GM19324 (cell line): Measurements from ENCODE around the gene FXR2.
A peak's percentile ranks its signal among the peaks of the same experiment; 100 is the strongest.
"Not testable (repeated sequence)": the region's sequence is repeated elsewhere in the genome, so short reads cannot be mapped to it uniquely, and the experiment has no call there.

Source experiments
- ATAC-seq: cut with Tn5 transposase; IDR thresholded peaks from one replicate; pipeline ENCODE4 v1.9.1; 2021; ENCODE audit warnings: mild to moderate bottlenecking, moderate library complexity; ENCODE audit not compliant: unreplicated experiment, low FRiP score

FXR2 gene

DNA sequence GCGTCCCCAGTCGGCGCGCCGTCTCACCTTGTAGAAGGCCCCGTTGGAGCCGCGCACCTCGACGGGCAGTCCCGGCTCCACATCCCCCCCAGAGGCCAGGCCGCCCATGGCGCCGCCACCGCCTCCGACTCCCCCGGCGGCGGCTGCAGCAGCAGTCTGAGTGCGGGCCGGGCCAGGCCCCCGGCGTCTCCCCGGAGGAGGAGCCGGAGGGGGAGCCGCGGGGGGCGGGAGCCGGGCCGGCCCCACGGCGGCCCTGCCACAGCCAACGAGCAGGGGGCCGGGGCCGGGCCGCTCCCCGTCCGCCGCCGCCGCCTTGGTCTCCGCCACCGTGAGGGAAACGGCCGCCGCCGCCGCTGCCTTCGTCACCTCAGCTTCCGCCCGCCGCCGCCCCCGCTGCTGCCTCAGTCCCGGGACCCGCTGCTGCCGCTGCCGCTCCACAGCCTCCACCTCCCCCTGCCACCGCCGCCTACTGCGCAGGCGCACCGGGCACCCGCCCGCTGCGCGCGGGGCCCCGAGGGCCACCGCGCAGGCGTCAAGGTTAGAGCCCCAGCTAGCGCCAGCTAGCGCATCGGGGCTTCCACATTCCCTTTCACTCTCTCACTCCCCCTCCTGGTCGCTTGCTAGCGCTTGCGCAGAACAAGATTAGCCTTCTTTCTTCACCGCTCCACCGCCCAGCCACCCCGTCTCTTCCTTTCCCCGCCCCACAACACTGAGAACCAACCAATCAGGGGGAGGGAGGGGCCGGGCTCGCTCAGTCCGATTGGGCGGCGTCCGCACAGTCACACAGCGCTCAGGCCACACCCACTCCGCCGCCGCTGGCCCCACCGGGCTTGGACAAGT is at the start of gene FXR2:
Gene FXR2 (minus strand): TSS at position 473 of the 840 bp plus-strand sequence. CDS start 365 bp downstream, at position 108.
- ATAC-seq = peak; percentile 89

DNA sequence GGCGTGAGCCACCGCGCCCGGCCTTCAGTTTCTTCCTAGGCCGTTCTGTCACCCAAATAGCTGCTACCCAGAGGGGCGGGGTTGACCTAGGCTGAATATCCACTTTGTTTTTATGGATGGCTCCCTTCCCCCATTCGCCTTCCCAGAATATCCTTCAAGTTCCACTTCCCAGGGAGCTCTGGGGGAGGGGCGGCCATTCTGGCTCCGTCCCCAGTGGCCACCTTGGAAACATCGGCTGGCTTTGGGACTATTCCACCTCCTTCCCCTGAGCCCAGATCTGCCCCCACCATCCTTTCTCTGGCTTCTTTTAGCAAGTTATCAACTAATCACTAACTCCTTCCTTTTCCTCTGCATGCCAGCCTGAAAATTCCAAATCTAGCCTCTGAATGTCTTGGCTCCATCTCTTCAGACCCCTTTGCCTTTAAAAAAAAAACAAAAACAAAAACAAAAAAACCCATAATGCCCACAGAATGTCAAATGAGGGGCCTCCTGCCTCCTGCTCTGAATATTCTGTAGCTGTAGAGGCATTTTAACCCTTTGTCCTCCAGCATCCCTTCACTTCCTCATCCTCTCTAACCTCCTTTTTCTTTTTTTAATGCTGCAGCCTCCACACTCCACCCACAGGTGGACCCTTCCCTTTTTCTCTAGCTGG is 42.4 kb upstream of the FXR2 start:
- no peak for ATAC-seq

DNA sequence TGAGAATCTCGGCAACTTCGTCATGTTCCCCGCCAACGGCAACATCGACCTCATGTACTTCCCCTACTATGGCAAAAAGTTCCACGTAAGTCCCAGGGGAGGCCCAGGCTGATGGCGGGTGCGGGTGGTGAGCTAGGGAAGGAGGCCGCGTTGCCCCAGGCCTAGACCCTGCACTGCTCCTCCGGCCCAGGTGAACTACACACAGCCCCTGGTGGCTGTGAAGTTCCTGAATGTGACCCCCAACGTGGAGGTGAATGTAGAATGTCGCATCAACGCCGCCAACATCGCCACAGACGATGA is 40.8 kb upstream of the FXR2 start:
- ATAC-seq = no peak

DNA sequence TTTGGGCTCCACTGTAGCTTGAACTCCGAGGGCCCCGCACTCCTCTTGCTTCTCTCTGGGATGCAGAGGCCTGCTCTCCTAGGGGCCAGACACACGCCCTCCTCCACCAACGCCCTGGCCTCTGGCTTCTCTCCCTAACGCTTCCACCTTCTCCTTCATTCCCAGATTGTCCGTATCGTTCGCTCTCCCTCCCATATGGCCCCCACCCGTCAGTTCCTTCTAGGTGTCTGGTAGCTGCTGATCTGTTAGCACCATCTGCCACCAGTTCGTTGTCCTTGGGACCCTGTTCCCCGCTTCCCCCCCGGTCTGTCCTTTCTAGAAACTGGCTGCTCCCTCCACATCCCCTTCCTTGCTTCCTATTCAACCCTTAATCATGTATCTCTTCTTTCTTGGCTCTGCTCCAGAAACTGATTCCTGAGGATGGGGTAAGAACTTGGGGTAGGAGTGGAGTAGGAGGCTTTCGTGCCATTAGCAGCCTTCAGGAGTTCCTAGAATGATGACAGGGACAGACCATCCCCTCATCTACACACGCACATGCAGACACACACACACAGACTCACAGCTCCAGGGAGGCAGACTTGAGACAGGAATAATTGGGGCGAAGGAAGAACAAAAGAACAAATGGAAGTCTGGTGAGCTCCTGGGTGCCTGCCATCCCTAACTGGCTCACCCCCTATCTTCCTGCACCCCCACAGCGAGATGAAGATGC is 40.3 kb upstream of the FXR2 start:
- no peak for ATAC-seq

DNA sequence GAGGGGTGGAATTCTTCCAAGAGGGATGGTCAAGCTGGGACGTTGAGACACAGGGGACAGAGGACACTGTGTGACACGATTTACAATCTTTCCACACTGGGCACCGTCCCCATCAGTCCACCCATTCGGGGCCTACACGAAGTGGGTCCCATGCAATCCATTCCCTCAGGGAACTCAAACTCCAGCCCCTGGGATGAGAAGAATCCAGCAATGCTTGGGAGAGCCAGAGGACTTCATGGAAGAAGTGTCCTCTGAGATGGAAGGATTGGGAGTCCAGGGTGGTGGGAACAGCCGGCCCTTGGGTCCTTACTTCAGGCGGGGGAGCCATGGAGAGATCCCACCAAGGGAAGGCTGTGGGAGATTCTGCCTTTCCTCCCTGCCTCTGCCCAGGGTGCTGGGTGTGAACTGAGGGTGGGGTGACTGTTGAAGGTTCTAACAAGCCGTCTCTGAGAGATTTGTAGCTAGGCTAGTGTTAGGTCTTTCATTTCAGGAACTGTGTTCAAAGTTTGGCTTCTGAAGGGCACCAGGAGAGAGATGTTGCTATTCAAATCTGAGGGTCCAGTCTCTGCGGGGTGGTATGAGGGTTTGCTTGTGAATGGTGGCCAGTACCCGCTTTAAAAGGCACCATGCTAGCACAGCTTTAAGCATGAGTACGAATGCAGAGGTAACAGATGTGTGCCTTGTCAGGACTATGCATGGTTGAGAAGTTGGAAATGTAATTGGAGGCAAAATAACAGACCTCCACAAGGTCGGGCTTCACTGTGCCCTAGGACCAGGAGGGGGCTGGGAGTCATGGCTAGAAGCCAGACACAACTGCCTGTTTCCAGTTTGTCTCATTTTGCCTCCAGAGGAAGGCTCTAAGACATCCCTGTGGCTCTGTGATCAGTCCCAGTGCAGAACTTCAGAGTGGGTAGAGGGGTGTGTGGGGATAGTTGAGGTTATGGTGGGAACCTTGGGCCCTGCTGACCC is 38.0 kb upstream of the FXR2 start:
- no peak for ATAC-seq

DNA sequence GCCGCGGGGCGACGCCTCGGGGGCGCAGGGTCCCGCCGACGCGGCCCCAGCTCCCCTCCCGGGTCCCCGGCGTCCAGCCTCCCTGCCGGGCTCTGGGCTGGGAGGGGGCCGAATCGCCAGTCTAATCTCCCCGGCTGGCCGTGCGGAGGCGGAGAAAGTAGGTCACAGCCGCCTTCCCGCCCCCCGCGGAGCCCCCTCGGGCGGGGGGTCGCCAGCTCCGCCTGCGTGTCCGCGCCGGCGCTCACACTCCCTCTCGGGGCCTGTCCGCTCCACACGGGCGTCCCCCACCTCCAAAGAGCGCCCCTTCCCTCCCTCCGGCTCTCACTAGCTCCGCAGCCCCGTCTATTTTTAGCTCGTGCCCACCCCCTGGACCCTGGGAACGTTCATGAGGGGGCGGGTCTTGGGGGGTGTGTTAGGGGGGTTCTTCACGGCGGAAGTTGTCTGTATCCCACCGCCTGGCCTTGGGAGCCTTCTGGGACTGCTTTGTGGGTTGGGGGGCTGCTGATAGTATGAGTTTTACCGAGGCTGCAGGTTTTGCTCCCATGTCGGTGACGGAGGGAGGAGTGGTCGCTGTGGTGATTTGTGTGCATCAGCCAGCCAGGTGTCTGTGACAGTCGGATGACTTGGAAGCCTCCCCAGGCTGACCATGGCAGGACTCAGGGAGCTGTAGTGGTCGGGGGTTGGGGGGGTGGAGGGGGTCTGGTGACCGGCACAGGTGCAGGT is 37.1 kb upstream of the FXR2 start:
- no peak for ATAC-seq

DNA sequence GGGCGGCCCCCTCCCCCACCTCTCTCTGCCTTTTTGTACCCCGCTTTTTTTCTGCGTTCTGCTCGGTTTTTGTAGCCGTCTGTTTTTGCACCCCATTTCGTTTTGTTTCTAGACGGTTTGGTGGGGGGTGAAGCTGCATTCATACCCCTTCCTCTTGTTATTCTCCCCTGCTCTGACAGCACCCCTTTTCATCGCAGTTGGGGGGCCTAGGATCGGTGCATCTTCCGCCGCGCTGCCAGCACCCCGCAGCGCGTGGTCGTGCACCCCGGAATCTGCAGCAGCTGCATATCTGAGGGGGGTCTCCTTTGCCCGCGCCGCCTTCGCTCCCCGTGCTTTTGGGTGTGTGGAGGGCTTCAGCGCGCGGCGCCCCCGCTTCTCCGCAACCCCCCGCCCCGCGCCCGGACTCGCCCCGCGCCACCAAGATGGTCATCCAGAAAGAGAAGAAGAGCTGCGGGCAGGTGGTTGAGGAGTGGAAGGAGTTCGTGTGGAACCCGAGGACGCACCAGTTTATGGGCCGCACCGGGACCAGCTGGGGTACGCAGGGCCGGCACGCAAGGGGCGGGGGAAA is 36.5 kb upstream of the FXR2 start:
- ATAC-seq = no peak

DNA sequence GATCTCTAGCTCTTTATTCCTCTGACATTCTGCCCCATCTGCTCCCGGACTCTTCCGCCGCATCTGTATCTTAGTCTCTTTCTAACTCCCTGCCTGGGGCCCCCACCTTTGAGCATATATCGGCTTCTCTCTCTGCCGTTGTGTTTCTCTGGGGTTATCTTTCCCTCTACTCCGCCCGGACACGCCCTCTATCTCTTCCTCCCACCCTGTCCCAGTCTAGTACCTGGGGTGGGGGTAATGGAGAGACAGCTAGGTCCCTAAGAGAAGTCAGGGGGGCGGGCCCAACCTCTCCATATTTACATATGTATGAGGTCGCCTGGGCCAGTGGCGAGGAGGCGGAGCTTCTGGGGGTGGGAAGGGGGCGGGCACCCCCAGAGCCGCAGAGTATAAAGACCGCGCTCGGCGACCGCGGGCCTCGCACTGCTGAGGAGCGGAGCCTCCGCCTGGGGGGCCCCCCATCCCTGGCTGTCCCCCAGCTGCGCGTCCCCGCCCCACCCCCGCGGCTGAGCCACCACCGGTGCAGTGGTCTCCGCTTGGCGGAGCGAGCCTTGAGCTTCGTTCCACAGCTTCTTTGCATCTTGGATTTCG is 35.9 kb upstream of the FXR2 start, which contains the start of gene ATP1B2:
Gene ATP1B2 (plus strand): TSS at position 418 of the 588 bp plus-strand sequence. CDS start 593 bp downstream, outside the sequence.
- ATAC-seq = no peak

DNA sequence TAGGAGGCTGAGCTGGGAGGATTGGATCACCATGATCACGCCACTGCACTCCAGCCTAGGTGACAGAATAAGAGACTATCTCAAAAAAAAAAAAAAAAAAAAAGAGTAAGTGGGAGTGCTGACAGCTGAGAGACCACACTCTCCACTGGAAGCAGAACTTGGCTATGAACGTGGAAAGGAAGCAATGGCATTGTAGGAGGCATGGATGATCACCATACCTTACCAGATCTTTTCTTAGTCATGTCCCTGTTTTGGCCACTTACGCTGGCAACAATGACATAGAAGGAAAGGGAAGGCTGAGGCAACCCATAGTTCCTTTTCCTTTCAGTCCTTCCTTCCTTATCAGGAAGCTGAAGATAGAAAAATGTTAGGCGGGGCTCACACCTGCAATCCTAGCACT is 32.3 kb upstream of the FXR2 start:
- no peak for ATAC-seq

DNA sequence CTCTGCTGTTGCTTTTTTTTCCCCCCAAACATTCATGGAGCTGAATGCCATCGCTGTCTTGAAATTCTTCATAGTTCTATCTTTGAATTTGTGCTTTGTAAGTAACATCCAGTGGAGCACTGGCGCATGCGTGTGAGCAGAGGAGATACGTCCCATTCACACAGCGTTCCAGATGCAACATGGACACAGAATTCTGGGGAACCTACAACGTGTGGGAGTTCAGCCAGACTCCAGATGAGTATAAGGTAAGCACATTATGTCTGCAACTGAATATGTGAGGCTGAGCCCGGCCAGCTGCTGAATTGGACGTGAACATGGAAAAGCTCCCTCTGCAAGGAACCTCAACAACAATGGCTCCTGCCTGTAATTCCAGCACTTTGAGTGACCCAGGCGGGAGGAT is 31.8 kb upstream of the FXR2 start:
- ATAC-seq = no peak

DNA sequence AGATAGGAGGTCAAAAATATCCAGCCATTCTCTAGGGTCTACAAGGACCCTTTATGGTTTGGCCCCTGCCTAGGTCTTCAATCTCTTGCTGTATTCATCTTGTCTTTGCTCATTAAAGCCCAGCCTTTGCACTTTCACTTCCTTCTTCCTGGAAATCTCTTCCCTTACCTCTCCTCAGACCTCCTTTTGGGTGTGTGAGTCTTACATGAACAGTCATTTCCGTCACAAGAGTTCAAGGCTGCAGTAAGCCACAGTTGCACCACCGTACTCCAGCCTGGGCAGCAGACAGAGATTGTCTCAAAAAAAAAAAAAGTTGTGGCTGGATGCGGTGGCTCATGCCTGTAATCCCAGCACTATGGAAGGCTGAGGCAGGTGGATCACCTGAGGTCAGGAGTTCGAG is 30.1 kb upstream of the FXR2 start:
- no peak for ATAC-seq

DNA sequence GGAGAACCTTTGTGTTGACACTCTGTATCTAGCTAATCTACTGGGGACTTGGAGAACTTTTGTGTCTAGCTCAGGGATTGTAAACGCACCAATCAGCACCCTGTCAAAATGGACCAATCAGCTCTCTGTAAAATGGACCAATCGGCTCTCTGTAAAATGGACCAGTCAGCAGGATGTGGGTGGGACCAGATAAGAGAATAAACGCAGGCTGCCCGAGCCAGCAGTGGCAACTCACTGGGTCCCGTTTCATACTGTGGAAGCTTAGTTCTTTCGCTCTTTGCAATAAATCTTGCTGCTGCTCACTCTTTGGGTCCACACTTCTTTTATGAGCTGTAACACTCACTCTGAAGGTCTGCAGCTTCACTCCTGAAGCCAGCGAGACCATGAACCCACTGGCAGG is 26.9 kb upstream of the FXR2 start:
- not testable (repeated sequence) for ATAC-seq

DNA sequence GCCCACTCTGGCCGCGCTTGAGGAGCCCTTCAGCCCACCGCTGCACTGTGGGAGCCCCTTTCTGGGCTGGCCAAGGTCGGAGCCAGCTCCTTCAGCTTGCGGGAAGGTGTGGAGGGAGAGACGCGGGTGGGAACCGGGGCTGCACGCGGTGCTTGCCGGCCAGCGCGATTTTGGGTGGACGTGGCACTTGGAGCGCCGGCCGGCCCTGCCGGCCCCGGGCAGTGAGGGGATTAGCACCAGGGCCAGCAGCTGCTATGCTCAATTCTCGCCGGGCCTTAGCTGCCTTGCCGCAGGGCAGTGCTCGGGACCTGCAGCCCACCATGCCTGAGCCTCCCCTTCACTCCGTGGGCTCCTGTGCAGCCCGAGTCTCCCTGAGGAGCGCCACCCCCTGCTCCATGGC is 26.1 kb upstream of the FXR2 start:
- no peak for ATAC-seq

DNA sequence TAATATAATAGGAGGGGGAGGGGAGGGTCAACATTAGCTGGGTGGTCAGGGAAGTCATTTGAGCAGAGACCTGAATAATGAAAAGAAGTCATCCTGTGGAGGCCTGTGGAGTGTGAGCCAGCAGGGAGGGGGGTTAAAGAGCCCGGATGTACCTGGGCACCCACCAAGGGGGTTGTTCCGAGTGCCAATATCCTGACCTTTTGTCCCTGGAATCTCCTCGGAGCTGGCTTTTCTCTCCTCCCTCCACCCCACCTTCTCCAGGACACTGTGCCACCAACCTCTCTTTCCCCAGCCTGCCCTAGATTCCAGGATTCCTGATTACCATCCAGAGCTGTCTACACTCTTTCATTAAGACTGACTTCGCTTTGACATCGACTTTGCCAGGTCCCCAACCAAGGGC is 21.5 kb upstream of the FXR2 start:
- ATAC-seq = no peak

DNA sequence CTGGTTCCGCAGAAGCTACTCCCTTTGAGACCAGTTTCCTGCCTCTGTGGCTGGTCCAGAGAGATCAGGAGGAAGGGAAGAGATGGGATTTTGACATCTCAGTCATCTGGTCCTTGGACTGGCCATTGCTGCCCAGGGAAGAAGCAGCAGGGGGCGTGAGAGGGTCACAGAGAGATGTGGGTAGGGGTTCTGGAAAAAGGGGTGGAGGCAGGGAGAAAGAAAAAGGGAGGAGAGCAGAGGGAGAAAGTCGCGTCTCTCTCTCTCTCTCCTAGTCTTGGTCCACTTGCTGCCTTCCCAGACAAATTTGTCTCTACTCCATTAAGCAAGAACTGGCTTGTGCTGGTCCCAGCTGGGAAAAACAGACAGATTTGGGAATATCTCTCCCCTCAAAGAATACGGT is 19.7 kb upstream of the FXR2 start:
- no peak for ATAC-seq

DNA sequence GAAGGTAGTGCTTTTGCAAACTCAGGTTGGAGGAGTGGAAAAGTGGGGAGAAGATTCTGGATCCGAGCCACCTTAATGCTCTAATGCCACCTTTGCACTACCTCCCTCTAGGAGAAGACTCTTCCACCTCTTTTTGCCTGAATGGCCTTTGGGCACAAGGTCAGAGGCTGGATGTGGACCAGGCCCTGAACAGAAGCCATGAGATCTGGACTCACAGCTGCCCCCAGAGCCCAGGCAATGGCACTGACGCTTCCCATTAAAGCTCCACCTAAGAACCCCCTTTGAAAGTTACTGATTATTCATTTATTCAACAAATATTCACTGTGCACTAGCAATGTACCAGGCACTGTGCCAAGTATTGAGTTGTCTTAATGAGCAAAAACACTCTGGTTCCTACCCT is 18.4 kb upstream of the FXR2 start:
- no peak for ATAC-seq

DNA sequence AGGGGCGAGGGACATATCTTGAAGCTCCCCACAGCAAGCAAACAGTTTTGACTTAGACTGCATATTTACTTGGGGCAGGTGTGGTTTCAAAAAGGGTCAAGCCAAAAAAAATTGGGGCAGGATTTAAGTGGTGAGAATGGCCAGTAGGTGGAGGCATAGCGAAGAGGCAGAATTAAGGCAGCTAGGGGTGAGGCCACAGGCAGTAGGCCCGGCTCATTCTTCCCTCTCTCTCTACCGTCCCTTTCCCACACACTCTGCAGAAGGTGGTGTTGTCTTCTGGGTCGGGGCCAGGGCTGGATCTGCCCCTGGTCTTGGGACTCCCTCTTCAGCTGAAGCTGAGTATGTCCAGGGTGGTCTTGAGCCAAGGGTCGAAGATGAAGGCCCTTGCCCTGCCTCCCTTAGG is 17.8 kb upstream of the FXR2 start:
- ATAC-seq = no peak

DNA sequence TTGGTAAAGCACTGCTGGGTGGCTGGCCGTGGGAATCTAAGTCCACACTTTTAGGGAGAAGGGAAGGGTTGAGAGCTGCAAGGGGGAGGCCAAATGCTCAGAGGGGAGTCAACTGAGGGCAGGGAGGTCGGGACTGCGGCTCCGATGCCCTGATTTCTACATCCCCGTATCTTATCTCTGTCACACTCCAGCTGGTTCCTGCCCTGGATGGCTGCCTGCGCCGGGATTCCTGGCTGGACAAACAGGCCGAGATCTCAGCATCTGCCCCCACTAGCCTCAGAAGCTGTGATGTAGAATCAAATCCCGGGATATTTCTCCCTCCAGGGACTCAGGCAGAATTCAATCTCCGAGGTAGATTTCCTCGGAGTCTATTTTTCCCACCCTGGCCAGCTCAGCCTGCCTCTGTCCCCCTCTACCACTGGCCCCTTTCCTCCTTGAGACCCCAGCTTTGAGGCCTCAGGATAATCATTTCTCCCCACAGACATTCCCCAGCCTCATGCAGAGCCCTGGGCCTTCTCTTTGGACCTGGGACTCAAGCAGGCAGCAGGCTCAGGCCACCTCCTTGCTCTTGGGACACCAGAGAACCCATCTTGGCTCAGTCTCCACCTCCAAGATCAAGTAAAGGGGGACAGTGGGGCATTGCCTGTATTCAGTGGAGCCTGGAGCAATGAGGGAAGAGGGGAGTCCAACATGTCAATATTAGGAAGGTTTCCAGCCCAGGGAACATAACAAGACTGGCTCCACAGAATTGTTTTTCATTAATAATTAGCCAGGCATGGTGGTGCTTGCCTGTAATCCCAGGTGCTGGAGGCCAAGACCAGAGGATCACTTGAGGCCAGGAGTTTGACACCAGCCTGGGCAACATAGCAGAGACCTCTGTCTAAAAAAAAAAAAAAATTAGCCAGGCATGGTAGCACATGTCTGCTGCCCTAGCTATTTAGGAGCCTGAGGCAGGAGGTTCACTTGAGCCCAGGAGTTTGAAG is 17.0 kb upstream of the FXR2 start:
- no peak for ATAC-seq
